GM12801 (cell line): Measurements from ENCODE around the gene RND3.

Source experiments
- CTCF ChIP-seq: IDR thresholded peaks from one replicate; pipeline ENCODE4 v1.5.1; 2011; ENCODE audit warnings: control low read depth; ENCODE audit not compliant: insufficient read length; ENCODE audit errors: extremely low read depth

The RND3 gene

GRCh38 chr2:150508497-150509137 lies 21.1 kb upstream of the RND3 start:
- TF ChIP-seq CTCF, result no peak

- no peak for TF ChIP-seq CTCF
Measured at GRCh38 chr2:150507071-150507470, 19.6 kb upstream of the RND3 start.

GRCh38 chr2:150505178-150505577 lies 17.7 kb upstream of the RND3 start:
- TF ChIP-seq CTCF, result no peak

GRCh38 chr2:150495993-150496627 lies 8.6 kb upstream of the RND3 start:
- no peak for TF ChIP-seq CTCF

- no peak for TF ChIP-seq CTCF
Measured at GRCh38 chr2:150495001-150495400, 7.5 kb upstream of the RND3 start.

GRCh38 chr2:150494234-150494945 lies 6.9 kb upstream of the RND3 start:
- TF ChIP-seq CTCF, result no peak

GRCh38 chr2:150491943-150492342 lies 4.5 kb upstream of the RND3 start:
- TF ChIP-seq CTCF, result no peak
